ENCODE data around the gene LEPROT. TPM values are rescaled to one million over a fixed set of nuclear protein-coding genes. Genes with fewer than 3 reads are reported as not detected.

The LEPROT gene
- total and polyA plus RNA-seq, 2 experiments from 2014 or later, result 66.9 to 171 TPM

DNA sequence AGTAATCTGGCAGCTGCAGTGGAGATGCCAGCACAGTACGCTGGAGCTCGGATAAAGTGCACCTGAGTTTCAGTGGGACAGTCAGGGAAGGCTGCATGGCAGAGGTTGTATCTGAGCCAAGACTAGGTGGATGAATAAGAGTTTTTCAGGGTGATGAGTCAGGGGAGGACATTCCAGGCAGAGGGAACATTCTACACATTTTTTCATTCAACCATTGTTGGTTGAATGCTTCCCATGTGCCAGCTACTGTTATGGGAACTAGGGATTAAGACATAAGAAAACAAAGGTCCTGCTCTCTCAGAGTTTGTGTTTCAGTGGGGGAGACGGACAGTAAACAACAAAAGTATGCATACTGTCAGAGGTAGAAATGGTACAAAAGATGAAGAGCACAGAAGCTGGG, 5.2 kb downstream of the LEPROT start:
- 53 to 58% methylated on average over 3 of the region's 3 CpGs for WGBS, 2 experiments (ENCODE audit: low coverage in 1 of 2, low lambda C conversion rate in 2 of 2, missing lambda C conversion rate in 2 of 2)
- in situ Hi-C loops (cut with MboI), result no loop called here
- peaks cover 75% of the 10 kb centered on the region for H3K79me2 ChIP-seq (ENCODE audit: insufficient read depth)

DNA sequence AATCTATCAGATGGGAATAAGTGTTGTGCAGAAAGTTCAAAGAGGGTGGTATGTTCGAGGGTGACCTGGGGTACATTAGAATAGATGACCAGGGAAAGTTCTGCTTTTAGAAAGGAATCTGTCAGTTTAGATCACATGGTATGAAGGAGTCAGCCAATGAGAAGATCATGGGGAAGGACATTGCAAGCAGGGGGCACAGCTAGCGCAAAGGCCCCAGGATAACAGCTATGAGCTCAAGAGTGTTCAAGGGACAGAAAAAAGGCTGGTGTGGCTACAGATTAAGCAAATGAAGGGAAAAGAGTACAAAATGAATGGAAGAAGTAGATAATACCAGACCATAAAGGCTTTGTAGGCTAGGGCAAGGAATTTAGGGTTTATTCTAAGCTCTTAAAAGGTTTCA, 8.6 kb downstream of the LEPROT start:
- Histone ChIP-seq H3K4me3 (no peak overlapping the region), H3K27ac (peak overlapping the region; percentile 93; the same call in 1 of the 2 replicates), H4K20me1 (ENCODE audit: insufficient read depth) (no peaks in the 10 kb centered on the region), H3F3A (ENCODE audit: insufficient read depth) (peaks cover 50% of the 10 kb centered on the region), H3K9me3 (ENCODE audit: low read depth) (no peaks in the 10 kb centered on the region), H3K4me2 (ENCODE audit: unreplicated experiment) (no peak overlapping the region), H3K4me1 (ENCODE audit: insufficient read depth) (peaks cover 46% of the 10 kb centered on the region), H3K79me2 (ENCODE audit: insufficient read depth) (peaks cover 72% of the 10 kb centered on the region), H3K27me3 (replicated peaks; ENCODE audit: insufficient read depth) (no peaks in the 10 kb centered on the region), H3K36me3 (ENCODE audit: low read depth) (peaks cover 48% of the 10 kb centered on the region), H3K9ac (no peak overlapping the region), H2AFZ (no peak overlapping the region), H3K9me2 (ENCODE audit: insufficient read depth) (no peaks in the 10 kb centered on the region)
- TF ChIP-seq EZH2phosphoT487 (IDR thresholded peaks at IDR 0.05; ENCODE audit: insufficient read depth, low read depth), result no peak
- no peak for TF ChIP-seq EZH2 (IDR thresholded peaks at IDR 0.05; ENCODE audit: insufficient read depth, poor library complexity, severe bottlenecking)
- DNase-seq, result no peak
- in situ Hi-C loops (cut with MboI), result no loop called here
- WGBS, 2 experiments (ENCODE audit: low coverage in 1 of 2, low lambda C conversion rate in 2 of 2, missing lambda C conversion rate in 2 of 2), result 96% methylated on average over 2 of the region's 2 CpGs

More for the DNA sequence above, 5.2 kb downstream of the LEPROT start:
- Histone ChIP-seq H3K9me2 (ENCODE audit: insufficient read depth) (no peaks in the 10 kb centered on the region), H2AFZ (0 out of 2 replicates have a peak overlapping the region, but pooled peaks have one; percentile 20), H3K4me3 (0 out of 2 replicates have a peak overlapping the region, but pooled peaks have one; percentile 6), H3K9ac (peak overlapping the region; percentile 68), H4K20me1 (ENCODE audit: insufficient read depth) (no peaks in the 10 kb centered on the region), H3K4me2 (ENCODE audit: unreplicated experiment) (peak overlapping the region; percentile 67), H3K9me3 (ENCODE audit: low read depth) (no peaks in the 10 kb centered on the region), H3F3A (ENCODE audit: insufficient read depth) (peaks cover 71% of the 10 kb centered on the region), H3K36me3 (ENCODE audit: low read depth) (peaks cover 26% of the 10 kb centered on the region), H3K4me1 (ENCODE audit: insufficient read depth) (peaks cover 57% of the 10 kb centered on the region), H3K27ac (peak overlapping the region; percentile 87), H3K27me3 (replicated peaks; ENCODE audit: insufficient read depth) (no peaks in the 10 kb centered on the region)
- peak; percentile 90 for DNase-seq
- TF ChIP-seq EZH2phosphoT487 (IDR thresholded peaks at IDR 0.05; ENCODE audit: insufficient read depth, low read depth) (no peak), EZH2 (IDR thresholded peaks at IDR 0.05; ENCODE audit: insufficient read depth, poor library complexity, severe bottlenecking) (no peak)

DNA sequence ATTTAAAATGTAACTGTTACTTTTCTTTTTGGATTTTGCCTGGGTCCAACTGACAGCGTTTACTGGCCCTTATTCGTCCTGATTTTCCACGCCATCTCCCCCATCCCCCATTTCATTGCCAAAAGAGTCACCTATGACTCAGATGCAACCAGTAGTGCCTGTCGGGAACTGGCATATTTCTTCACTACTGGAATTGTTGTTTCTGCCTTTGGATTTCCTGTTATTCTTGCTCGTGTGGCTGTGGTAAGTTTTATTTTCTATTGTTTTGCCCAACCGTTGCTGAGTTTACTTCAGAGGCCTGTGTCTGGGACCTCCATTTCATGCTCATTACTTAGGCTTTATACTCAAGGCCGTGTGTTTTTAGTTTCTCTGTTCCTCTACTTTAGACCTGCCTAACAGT, 9.3 kb downstream of the LEPROT start:
- peaks cover 42% of the 10 kb centered on the region for H3K4me1 ChIP-seq (ENCODE audit: insufficient read depth)
- peak overlapping the region; percentile 73 for H3K4me2 ChIP-seq (ENCODE audit: unreplicated experiment)
- no peaks in the 10 kb centered on the region for H3K27me3 ChIP-seq (replicated peaks; ENCODE audit: insufficient read depth)
- peaks cover 43% of the 10 kb centered on the region for H3F3A ChIP-seq (ENCODE audit: insufficient read depth)
- H3K9ac ChIP-seq, result peak overlapping the region; percentile 75
- in situ Hi-C loops (cut with MboI), result no loop called here
- peak overlapping the region; percentile 35; the same call in 1 of the 2 replicates for H2AFZ ChIP-seq
- peak; percentile 85 for DNase-seq
- WGBS, 2 experiments (ENCODE audit: low coverage in 1 of 2, low lambda C conversion rate in 2 of 2, missing lambda C conversion rate in 2 of 2), result 33 to 35% methylated on average over 7 of the region's 7 CpGs
- no peaks in the 10 kb centered on the region for H3K9me3 ChIP-seq (ENCODE audit: low read depth)
- H3K9me2 ChIP-seq (ENCODE audit: insufficient read depth), result no peaks in the 10 kb centered on the region
- H3K4me3 ChIP-seq, result peak overlapping the region; percentile 46
- H3K36me3 ChIP-seq (ENCODE audit: low read depth), result peaks cover 48% of the 10 kb centered on the region
- TF ChIP-seq EZH2phosphoT487 (IDR thresholded peaks at IDR 0.05; ENCODE audit: insufficient read depth, low read depth) (no peak), EZH2 (IDR thresholded peaks at IDR 0.05; ENCODE audit: insufficient read depth, poor library complexity, severe bottlenecking) (no peak)
- peak overlapping the region; percentile 93 for H3K27ac ChIP-seq
- H4K20me1 ChIP-seq (ENCODE audit: insufficient read depth), result no peaks in the 10 kb centered on the region
- peaks cover 72% of the 10 kb centered on the region for H3K79me2 ChIP-seq (ENCODE audit: insufficient read depth)

DNA sequence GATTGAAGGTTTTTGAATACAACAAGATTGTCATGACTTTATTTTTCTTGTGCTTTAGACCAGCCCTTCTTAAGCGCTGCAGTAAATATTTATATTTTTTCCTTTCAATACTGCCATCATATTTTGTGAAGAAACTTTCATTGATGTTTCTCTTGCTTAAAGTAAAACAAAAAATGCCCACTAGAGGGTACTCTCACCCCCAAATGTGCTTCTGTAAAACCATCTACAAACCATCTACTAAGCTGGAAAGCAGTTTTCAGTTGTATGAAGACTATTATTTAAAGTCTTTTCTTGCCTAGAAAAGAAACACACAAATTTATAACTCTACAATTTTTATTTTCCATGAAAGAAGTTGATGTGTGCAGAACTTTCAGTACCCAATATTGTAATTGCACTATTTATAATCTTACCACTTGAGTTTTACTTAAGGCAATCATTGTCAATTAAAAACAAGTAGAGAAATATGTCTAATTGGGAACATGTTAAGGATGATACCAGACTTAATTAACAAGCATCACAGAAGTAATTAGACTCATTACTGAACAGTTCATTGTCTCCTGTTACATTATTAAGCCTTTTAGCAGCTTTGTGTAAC, 10.7 kb downstream of the LEPROT start:
- no peak overlapping the region for H3K9ac ChIP-seq
- peaks cover 39% of the 10 kb centered on the region for H3F3A ChIP-seq (ENCODE audit: insufficient read depth)
- no peaks in the 10 kb centered on the region for H3K27me3 ChIP-seq (replicated peaks; ENCODE audit: insufficient read depth)
- H3K79me2 ChIP-seq (ENCODE audit: insufficient read depth), result peaks cover 61% of the 10 kb centered on the region
- H3K4me3 ChIP-seq, result no peak overlapping the region
- peaks cover 41% of the 10 kb centered on the region for H3K36me3 ChIP-seq (ENCODE audit: low read depth)
- H4K20me1 ChIP-seq (ENCODE audit: insufficient read depth), result no peaks in the 10 kb centered on the region
- DNase-seq, result peak; percentile 70
- WGBS, 2 experiments (ENCODE audit: low coverage in 1 of 2, low lambda C conversion rate in 2 of 2, missing lambda C conversion rate in 2 of 2), result 38 to 58% methylated on average over 1 of the region's 1 CpG
- H3K27ac ChIP-seq, result peak overlapping the region; percentile 93
- no peaks in the 10 kb centered on the region for H3K9me2 ChIP-seq (ENCODE audit: insufficient read depth)
- peaks cover 37% of the 10 kb centered on the region for H3K4me1 ChIP-seq (ENCODE audit: insufficient read depth)
- in situ Hi-C loops (cut with MboI), result no loop called here
- H3K9me3 ChIP-seq (ENCODE audit: low read depth), result no peaks in the 10 kb centered on the region
- H3K4me2 ChIP-seq (ENCODE audit: unreplicated experiment), result peak overlapping the region; percentile 73
- TF ChIP-seq EZH2phosphoT487 (IDR thresholded peaks at IDR 0.05; ENCODE audit: insufficient read depth, low read depth), result no peak
- no peak for TF ChIP-seq EZH2 (IDR thresholded peaks at IDR 0.05; ENCODE audit: insufficient read depth, poor library complexity, severe bottlenecking)
- H2AFZ ChIP-seq, result no peak overlapping the region

Measured in GM23248 (cell line).